MV-4-11 (cell line): Measurements from ENCODE around the gene NUDT14.

Experiments
- DNase-seq: peaks from one replicate; lab custom pipeline; 2025; lab: John Stamatoyannopoulos, UW

Gene NUDT14

GRCh38 chr14:105212541-105213300 is 31.6 kb upstream of the NUDT14 start:
- DNase-seq, result no peak

GRCh38 chr14:105211758-105212089 is 30.6 kb upstream of the NUDT14 start:
- DNase-seq, result no peak

GRCh38 chr14:105211086-105211757 is 30.1 kb upstream of the NUDT14 start:
- DNase-seq, result no peak

- DNase-seq, result no peak
These were observed 29.3 kb upstream of the NUDT14 start for GRCh38 chr14:105210266-105211025.

- no peak for DNase-seq
These were observed 28.5 kb upstream of the NUDT14 start for GRCh38 chr14:105209646-105210045.

GRCh38 chr14:105209091-105209490 is 28.0 kb upstream of the NUDT14 start:
- DNase-seq, result no peak

GRCh38 chr14:105208738-105209075 is 27.6 kb upstream of the NUDT14 start:
- no peak for DNase-seq

- DNase-seq, result no peak
These were observed 27.1 kb upstream of the NUDT14 start for GRCh38 chr14:105207996-105208737.

GRCh38 chr14:105207460-105207901 is 26.4 kb upstream of the NUDT14 start:
- no peak for DNase-seq

- no peak for DNase-seq
These were observed 25.8 kb upstream of the NUDT14 start for GRCh38 chr14:105206873-105207272.

- no peak for DNase-seq
These were observed 24.6 kb upstream of the NUDT14 start for GRCh38 chr14:105205673-105206208.

- DNase-seq, result no peak
These were observed 24.0 kb upstream of the NUDT14 start for GRCh38 chr14:105204931-105205672.

- DNase-seq, result no peak
These were observed 23.3 kb upstream of the NUDT14 start for GRCh38 chr14:105204206-105204930.

- no peak for DNase-seq
These were observed 22.6 kb upstream of the NUDT14 start for GRCh38 chr14:105203701-105204100.

GRCh38 chr14:105203057-105203531 is 22.0 kb upstream of the NUDT14 start:
- peak; percentile 29 for DNase-seq

- peak; percentile 70 for DNase-seq
These were observed 20.9 kb upstream of the NUDT14 start for GRCh38 chr14:105201925-105202513.

- peak; percentile 56 for DNase-seq
These were observed 20.2 kb upstream of the NUDT14 start for GRCh38 chr14:105201156-105201924.

GRCh38 chr14:105200641-105201040 is 19.5 kb upstream of the NUDT14 start:
- no peak for DNase-seq

- DNase-seq, result no peak
These were observed 19.0 kb upstream of the NUDT14 start for GRCh38 chr14:105200074-105200473.
